Adipocyte (in vitro differentiated cells): ENCODE measurements around the gene PTPRF.
A peak's percentile ranks its signal among the peaks of the same experiment; 100 is the strongest.

ENCODE experiments used
- DNase-seq: peaks from one replicate; pipeline ENCODE4 v3.0.0-alpha.2; 2015; ENCODE audit warnings: low read depth
- H3K27me3 ChIP-seq: replicated peaks from 2 replicates; pipeline ENCODE4 v1.7.0; 2013; ENCODE audit warnings: mild to moderate bottlenecking, low read length, moderate library complexity; ENCODE audit not compliant: control insufficient read depth, insufficient read depth
- H3K36me3 ChIP-seq: 2 replicates; pipeline ENCODE4 v1.7.0; 2013; ENCODE audit warnings: low read length, mild to moderate bottlenecking, moderate library complexity; ENCODE audit not compliant: control insufficient read depth, insufficient read depth, severe bottlenecking
- H3K4me1 ChIP-seq: 2 replicates; pipeline ENCODE4 v1.7.0; 2013; ENCODE audit warnings: mild to moderate bottlenecking, low read length, moderate library complexity; ENCODE audit not compliant: control insufficient read depth, insufficient read depth
- H3K4me3 ChIP-seq: 2 replicates; pipeline ENCODE4 v1.7.0; 2013; ENCODE audit warnings: mild to moderate bottlenecking, low read length, moderate library complexity
- H3K9ac ChIP-seq: 2 replicates; pipeline ENCODE4 v1.7.0; 2013; ENCODE audit warnings: mild to moderate bottlenecking, low read length, moderate library complexity
- H3K9me3 ChIP-seq: 2 replicates; pipeline ENCODE4 v1.7.0; 2013; ENCODE audit warnings: mild to moderate bottlenecking, low read length, moderate library complexity; ENCODE audit not compliant: control insufficient read depth

Gene PTPRF

GRCh38 chr1:43529206-43529731 lies 1.4 kb upstream of the PTPRF start:
- no peak overlapping the region for H3K9ac ChIP-seq
- H3K4me3 ChIP-seq, result no peak overlapping the region
- H3K27me3 ChIP-seq, result no peaks in the 10 kb centered on the region
- DNase-seq, result peak; percentile 96
- peaks cover 13% of the 10 kb centered on the region for H3K4me1 ChIP-seq
- no peaks in the 10 kb centered on the region for H3K36me3 ChIP-seq
- H3K9me3 ChIP-seq, result no peaks in the 10 kb centered on the region

- Histone ChIP-seq H3K9ac (peak overlapping the region; percentile 89), H3K9me3 (no peaks in the 10 kb centered on the region), H3K36me3 (no peaks in the 10 kb centered on the region), H3K27me3 (no peaks in the 10 kb centered on the region), H3K4me1 (peaks cover 13% of the 10 kb centered on the region), H3K4me3 (peak overlapping the region; percentile 85)
- peak; percentile 62 for DNase-seq
Observed at GRCh38 chr1:43531107-43531905, 623 bp downstream of the PTPRF start.

GRCh38 chr1:43531906-43532584 lies 1.4 kb downstream of the PTPRF start:
- peak overlapping the region; percentile 85 for H3K4me3 ChIP-seq
- H3K9me3 ChIP-seq, result no peaks in the 10 kb centered on the region
- peaks cover 13% of the 10 kb centered on the region for H3K4me1 ChIP-seq
- no peaks in the 10 kb centered on the region for H3K27me3 ChIP-seq
- no peaks in the 10 kb centered on the region for H3K36me3 ChIP-seq
- DNase-seq, result peak; percentile 3
- peak overlapping the region; percentile 89 for H3K9ac ChIP-seq

GRCh38 chr1:43532716-43533115 lies 2.0 kb downstream of the PTPRF start:
- H3K36me3 ChIP-seq, result no peaks in the 10 kb centered on the region
- DNase-seq, result no peak
- H3K27me3 ChIP-seq, result no peaks in the 10 kb centered on the region
- H3K9me3 ChIP-seq, result no peaks in the 10 kb centered on the region
- peak overlapping the region; percentile 85 for H3K4me3 ChIP-seq
- peak overlapping the region; percentile 89 for H3K9ac ChIP-seq
- H3K4me1 ChIP-seq, result peaks cover 13% of the 10 kb centered on the region

- H3K4me3 ChIP-seq, result no peak overlapping the region
- H3K9ac ChIP-seq, result no peak overlapping the region
- DNase-seq, result no peak
- peaks cover 4% of the 10 kb centered on the region for H3K36me3 ChIP-seq
- H3K27me3 ChIP-seq, result no peaks in the 10 kb centered on the region
- peaks cover 13% of the 10 kb centered on the region for H3K4me1 ChIP-seq
- no peaks in the 10 kb centered on the region for H3K9me3 ChIP-seq
Observed at GRCh38 chr1:43533584-43533983, 2.9 kb downstream of the PTPRF start.

- Histone ChIP-seq H3K4me1 (peaks cover 13% of the 10 kb centered on the region), H3K27me3 (no peaks in the 10 kb centered on the region), H3K36me3 (peaks cover 11% of the 10 kb centered on the region), H3K9me3 (no peaks in the 10 kb centered on the region), H3K4me3 (no peak overlapping the region), H3K9ac (no peak overlapping the region)
- no peak for DNase-seq
Observed at GRCh38 chr1:43534256-43534655, 3.6 kb downstream of the PTPRF start.

- no peak for DNase-seq
- Histone ChIP-seq H3K4me3 (no peak overlapping the region), H3K9ac (no peak overlapping the region), H3K36me3 (peaks cover 11% of the 10 kb centered on the region), H3K4me1 (peaks cover 18% of the 10 kb centered on the region), H3K27me3 (no peaks in the 10 kb centered on the region), H3K9me3 (no peaks in the 10 kb centered on the region)
Observed at GRCh38 chr1:43536196-43536863, 5.6 kb downstream of the PTPRF start.

- H3K27me3 ChIP-seq, result no peaks in the 10 kb centered on the region
- no peak overlapping the region for H3K4me3 ChIP-seq
- H3K9ac ChIP-seq, result no peak overlapping the region
- peaks cover 11% of the 10 kb centered on the region for H3K36me3 ChIP-seq
- H3K9me3 ChIP-seq, result no peaks in the 10 kb centered on the region
- peaks cover 22% of the 10 kb centered on the region for H3K4me1 ChIP-seq
- no peak for DNase-seq
Observed at GRCh38 chr1:43536864-43537358, 6.2 kb downstream of the PTPRF start.

- Histone ChIP-seq H3K9ac (no peak overlapping the region), H3K4me3 (no peak overlapping the region), H3K27me3 (no peaks in the 10 kb centered on the region), H3K9me3 (no peaks in the 10 kb centered on the region), H3K4me1 (peaks cover 27% of the 10 kb centered on the region), H3K36me3 (peaks cover 11% of the 10 kb centered on the region)
- DNase-seq, result no peak
Observed at GRCh38 chr1:43537423-43538142, 6.9 kb downstream of the PTPRF start.

GRCh38 chr1:43538143-43538487 lies 7.4 kb downstream of the PTPRF start:
- DNase-seq, result no peak
- no peaks in the 10 kb centered on the region for H3K9me3 ChIP-seq

More at GRCh38 chr1:43538143-43538487, 7.4 kb downstream of the PTPRF start:
- H3K4me3 ChIP-seq, result no peak overlapping the region
- H3K4me1 ChIP-seq, result peaks cover 23% of the 10 kb centered on the region
- H3K27me3 ChIP-seq, result no peaks in the 10 kb centered on the region
- no peak overlapping the region for H3K9ac ChIP-seq
- H3K36me3 ChIP-seq, result peaks cover 11% of the 10 kb centered on the region
